ENCODE measurements around the gene KLC1. TPM values are rescaled to one million over a fixed set of nuclear protein-coding genes. Genes with fewer than 3 reads are reported as not detected.

KLC1 gene
- total RNA-seq, 2 donors from 2014 or later: 170 to 178 TPM

- Histone ChIP-seq H3K36me3 (ENCODE audit: control insufficient read depth, insufficient read depth, low read length) (peaks cover 3% of the 10 kb centered on the region), H3K4me1 (ENCODE audit: control insufficient read depth, insufficient read depth, low read length) (no peaks in the 10 kb centered on the region), H3K9ac (ENCODE audit: extremely low read depth, low read length, poor library complexity, severe bottlenecking) (no peak overlapping the region), H3K4me3 (ENCODE audit: low read length) (no peak overlapping the region), H3K27ac (ENCODE audit: low read depth, low read length) (no peak overlapping the region), H3K27me3 (ENCODE audit: control insufficient read depth, insufficient read depth, low read length, poor library complexity, severe bottlenecking) (no peaks in the 10 kb centered on the region), H3K9me3 (ENCODE audit: control insufficient read depth, low read length) (no peaks in the 10 kb centered on the region)
- Mint-ChIP-seq H3K36me3 (ENCODE audit: low read depth) (peaks cover 8% of the 10 kb centered on the region), H3K27ac (peak overlapping the region; percentile 44), H3K4me3 (no peak overlapping the region), H3K27me3 (ENCODE audit: insufficient read depth) (no peaks in the 10 kb centered on the region), H3K9me3 (no peaks in the 10 kb centered on the region), H3K4me1 (peaks cover 8% of the 10 kb centered on the region)
- DNase-seq: peak; percentile 41
- no peak for TF ChIP-seq CTCF (conservative IDR thresholded peaks at IDR 0.05)
- WGBS, 2 experiments (ENCODE audit: insufficient coverage in 1 of 2, insufficient read length in 1 of 2): 92 to 93% methylated on average over 9 to 10 of the region's 10 CpGs
Observed at GRCh38 chr14:103746701-103747100, 117.7 kb downstream of the KLC1 start.

GRCh38 chr14:103748534-103748857, 119.5 kb downstream of the KLC1 start:
- H3K27ac ChIP-seq (ENCODE audit: low read depth, low read length): no peak overlapping the region
- no peak for TF ChIP-seq CTCF (conservative IDR thresholded peaks at IDR 0.05)
- H3K36me3 Mint-ChIP-seq (ENCODE audit: low read depth): peaks cover 8% of the 10 kb centered on the region

GRCh38 chr14:103749452-103749851, 120.4 kb downstream of the KLC1 start:
- no peak overlapping the region for H3K4me3 ChIP-seq (ENCODE audit: low read length)
- Mint-ChIP-seq H3K4me3 (no peak overlapping the region), H3K9me3 (no peaks in the 10 kb centered on the region), H3K36me3 (ENCODE audit: low read depth) (peaks cover 8% of the 10 kb centered on the region), H3K4me1 (peaks cover 7% of the 10 kb centered on the region), H3K27ac (no peak overlapping the region), H3K27me3 (ENCODE audit: insufficient read depth) (no peaks in the 10 kb centered on the region)
- WGBS, 2 experiments (ENCODE audit: insufficient coverage in 1 of 2, insufficient read length in 1 of 2): 95 to 96% methylated on average over 5 of the region's 5 CpGs
- no peaks in the 10 kb centered on the region for H3K4me1 ChIP-seq (ENCODE audit: control insufficient read depth, insufficient read depth, low read length)
- H3K9me3 ChIP-seq (ENCODE audit: control insufficient read depth, low read length): no peaks in the 10 kb centered on the region
- no peak overlapping the region for H3K27ac ChIP-seq (ENCODE audit: low read depth, low read length)
- H3K9ac ChIP-seq (ENCODE audit: extremely low read depth, low read length, poor library complexity, severe bottlenecking): no peak overlapping the region
- no peak for TF ChIP-seq CTCF (conservative IDR thresholded peaks at IDR 0.05)
- H3K27me3 ChIP-seq (ENCODE audit: control insufficient read depth, insufficient read depth, low read length, poor library complexity, severe bottlenecking): no peaks in the 10 kb centered on the region
- H3K36me3 ChIP-seq (ENCODE audit: control insufficient read depth, insufficient read depth, low read length): peaks cover 7% of the 10 kb centered on the region
- no peak for DNase-seq

More at GRCh38 chr14:103748534-103748857, 119.5 kb downstream of the KLC1 start:
- H3K36me3 ChIP-seq (ENCODE audit: control insufficient read depth, insufficient read depth, low read length): peaks cover 7% of the 10 kb centered on the region
- 92% methylated on average over 5 of the region's 5 CpGs for WGBS, 2 experiments (ENCODE audit: insufficient coverage in 1 of 2, insufficient read length in 1 of 2)
- DNase-seq: no peak
- H3K9ac ChIP-seq (ENCODE audit: extremely low read depth, low read length, poor library complexity, severe bottlenecking): no peak overlapping the region
- H3K9me3 ChIP-seq (ENCODE audit: control insufficient read depth, low read length): no peaks in the 10 kb centered on the region
- no peaks in the 10 kb centered on the region for H3K4me1 ChIP-seq (ENCODE audit: control insufficient read depth, insufficient read depth, low read length)
- no peaks in the 10 kb centered on the region for H3K9me3 Mint-ChIP-seq
- peaks cover 7% of the 10 kb centered on the region for H3K4me1 Mint-ChIP-seq
- H3K27me3 ChIP-seq (ENCODE audit: control insufficient read depth, insufficient read depth, low read length, poor library complexity, severe bottlenecking): no peaks in the 10 kb centered on the region
- no peak overlapping the region for H3K4me3 ChIP-seq (ENCODE audit: low read length)
- no peaks in the 10 kb centered on the region for H3K27me3 Mint-ChIP-seq (ENCODE audit: insufficient read depth)
- H3K4me3 Mint-ChIP-seq: no peak overlapping the region
- no peak overlapping the region for H3K27ac Mint-ChIP-seq
